NCI-H187 treated with DMSO at 0.1 percent for 48 hours (cell line): ENCODE measurements around the gene ZNF630.
"Not testable (repeated sequence)": the region's sequence is repeated elsewhere in the genome, so short reads cannot be mapped to it uniquely, and the experiment has no call there.

ENCODE experiments used
- DNase-seq: peaks from one replicate; lab custom pipeline; 2025; lab: John Stamatoyannopoulos, UW

Gene ZNF630

DNA sequence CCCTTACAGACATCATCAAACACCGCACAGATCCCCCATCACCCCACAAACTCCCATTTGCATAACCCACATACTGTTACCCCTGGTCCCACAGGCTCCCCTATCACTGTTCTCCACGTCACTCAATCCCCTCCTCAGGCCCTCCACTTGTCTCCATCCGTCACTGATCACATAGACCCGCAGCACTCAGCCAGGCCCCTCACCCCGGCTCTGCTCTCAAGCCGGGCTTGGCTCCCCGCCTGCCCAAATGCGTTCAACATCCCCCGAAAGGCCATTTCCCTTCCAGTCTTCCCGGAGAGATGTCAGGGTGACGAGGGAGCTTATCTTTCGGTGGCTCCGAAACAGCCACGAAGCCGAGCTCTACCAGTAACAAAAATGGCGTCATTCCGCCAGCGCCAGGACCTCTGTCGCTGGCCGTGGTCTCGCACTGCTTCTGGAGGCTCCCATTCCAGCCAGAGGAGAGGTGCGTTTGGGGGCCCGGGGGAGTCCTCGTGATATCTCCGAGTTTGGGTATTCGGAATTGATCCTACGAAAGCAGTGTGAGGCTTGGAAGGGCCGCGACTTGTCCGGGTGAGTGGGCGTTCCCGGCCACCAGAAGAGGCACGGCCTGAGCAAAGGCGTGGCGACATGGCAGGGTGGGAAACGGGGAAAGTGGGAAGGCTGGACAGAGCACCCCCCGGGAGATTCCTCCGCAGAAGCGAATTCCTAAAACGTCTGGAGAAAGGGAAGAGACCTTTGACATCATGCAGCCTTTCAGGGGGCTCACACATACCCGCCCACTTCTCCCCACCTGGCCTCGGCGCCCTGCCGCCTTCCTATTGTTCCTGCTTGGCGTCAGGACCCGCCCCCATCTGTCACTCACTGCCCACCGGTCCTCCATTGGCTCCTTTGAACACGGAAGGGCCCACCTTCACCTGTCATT lies at the start of gene ZNF630:
Gene ZNF630, minus strand, starts transcription at position 577 of the 922 bp plus-strand sequence. CDS start 4,754 bp downstream, outside the sequence.
- peak; percentile 5 for DNase-seq

GRCh38 chrX:48107717-48108116 lies 36.3 kb upstream of the ZNF630 start:
- DNase-seq, result no peak

DNA sequence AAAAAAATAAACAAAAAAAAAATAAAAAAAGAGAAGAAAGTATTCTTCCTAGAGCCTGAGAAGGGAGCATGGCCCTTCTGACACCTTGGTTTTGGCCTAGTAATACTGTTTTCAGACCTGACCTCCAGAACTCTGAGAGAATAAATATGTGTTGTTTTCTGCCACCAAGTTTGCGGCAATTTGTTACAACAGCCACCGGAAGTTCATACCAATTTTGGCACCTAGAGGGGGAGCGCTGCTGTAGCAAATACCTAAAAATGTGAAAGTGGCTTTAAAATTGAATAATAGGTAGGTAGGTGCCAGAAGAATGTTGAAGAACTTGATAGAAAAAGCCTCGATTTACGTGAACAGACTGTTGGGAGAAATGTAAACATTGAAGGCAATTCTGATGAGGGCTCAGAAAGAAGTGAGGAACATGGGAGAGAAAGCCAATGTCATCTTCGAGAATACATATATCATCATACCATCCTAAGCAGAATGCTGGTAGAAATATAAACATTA lies 31.5 kb upstream of the ZNF630 start:
- DNase-seq, result no peak

GRCh38 chrX:48101443-48101842 lies 30.0 kb upstream of the ZNF630 start:
- no peak for DNase-seq

DNA sequence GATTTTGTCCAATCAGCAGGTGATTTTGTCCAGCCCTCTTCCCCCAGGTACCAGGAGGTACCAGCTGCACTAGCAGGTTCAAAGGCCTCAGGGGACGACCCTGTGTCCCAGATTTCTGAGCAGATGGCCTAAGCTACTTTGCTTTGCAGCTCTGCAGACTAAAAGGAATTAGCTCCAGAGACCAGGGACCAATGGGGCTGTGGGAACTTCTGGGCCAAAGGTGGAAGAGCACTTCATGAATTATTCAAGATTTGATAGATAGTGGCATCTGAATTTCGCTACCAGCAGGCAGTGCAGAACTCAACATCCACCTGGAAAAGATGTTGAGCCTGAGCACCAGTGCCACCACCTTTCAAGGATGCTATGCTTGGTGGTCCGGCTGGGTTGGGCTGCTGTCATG lies 21.1 kb upstream of the ZNF630 start:
- not testable (repeated sequence) for DNase-seq

- no peak for DNase-seq
These were observed 18.7 kb upstream of the ZNF630 start for GRCh38 chrX:48090123-48090522.

GRCh38 chrX:48086082-48086481 lies 14.6 kb upstream of the ZNF630 start:
- DNase-seq, result no peak

DNA sequence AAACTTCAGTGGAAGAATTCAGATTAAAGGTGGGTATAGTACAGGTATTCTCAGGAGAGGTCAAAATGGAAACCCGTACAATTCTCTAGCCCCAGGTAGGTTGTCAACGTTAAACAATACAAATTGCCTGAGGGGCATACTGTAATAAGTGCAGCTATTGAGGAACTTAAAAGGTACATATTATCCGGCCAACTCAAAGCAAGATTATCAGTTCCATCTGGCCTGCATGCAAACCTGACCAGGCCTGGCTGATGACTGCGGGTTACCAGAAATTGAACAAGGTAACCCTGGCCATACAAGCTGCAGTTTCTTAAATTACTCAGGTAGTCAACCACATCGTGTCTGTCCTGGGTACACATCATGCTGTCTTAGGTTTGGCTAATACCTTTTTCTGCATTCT lies 12.3 kb upstream of the ZNF630 start:
- no peak for DNase-seq

- DNase-seq, result no peak
These were observed 11.8 kb upstream of the ZNF630 start for GRCh38 chrX:48083212-48083611.

DNA sequence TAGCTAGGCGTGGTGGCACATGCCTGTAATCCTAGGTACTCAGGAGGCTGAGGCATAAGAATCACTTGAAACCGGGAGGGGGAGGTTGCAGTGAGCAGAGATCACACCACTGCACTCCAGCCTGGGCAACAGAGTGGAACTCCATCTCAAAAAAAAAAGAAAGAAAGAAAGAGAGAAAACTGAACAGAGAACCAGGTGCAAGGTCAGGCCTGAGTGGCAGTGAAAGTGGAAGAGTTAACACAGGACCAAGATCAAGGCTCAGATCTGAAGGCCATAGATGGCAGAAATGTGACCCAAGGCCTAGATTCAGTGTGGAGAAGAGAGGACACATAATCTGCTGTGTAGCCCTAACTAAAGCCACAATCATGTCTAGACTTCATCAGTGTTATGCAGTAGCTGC lies 4.9 kb upstream of the ZNF630 start:
- no peak for DNase-seq

DNA sequence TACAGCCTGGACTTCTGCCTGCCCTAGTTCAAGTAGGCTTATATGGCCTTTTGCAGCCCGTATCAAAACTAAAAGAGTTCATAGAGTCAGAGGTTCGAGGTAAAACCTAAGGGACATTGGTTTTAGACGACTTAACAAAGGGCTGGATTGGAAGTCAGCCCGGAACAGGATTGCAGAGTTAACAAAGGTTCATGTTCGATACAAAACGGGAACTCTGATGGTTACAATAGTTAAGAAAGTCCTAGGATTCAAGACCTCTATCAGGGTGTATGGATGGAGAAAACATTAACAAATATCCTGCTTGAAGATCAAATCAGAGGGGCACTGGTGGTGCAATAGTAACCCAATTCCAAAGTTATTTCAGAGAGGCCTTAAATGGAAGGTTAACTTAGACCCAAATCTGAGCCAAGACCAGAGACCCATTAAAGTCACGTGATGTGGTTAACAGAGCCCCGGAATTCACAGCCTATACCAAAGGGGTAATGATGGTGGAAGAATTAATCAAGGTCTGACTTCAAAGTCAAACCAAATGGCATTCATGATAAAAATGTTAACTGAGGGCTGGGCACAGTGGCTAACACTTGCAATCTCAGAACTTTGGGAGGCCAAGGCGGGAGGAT lies 656 bp upstream of the ZNF630 start:
- DNase-seq, result no peak

DNA sequence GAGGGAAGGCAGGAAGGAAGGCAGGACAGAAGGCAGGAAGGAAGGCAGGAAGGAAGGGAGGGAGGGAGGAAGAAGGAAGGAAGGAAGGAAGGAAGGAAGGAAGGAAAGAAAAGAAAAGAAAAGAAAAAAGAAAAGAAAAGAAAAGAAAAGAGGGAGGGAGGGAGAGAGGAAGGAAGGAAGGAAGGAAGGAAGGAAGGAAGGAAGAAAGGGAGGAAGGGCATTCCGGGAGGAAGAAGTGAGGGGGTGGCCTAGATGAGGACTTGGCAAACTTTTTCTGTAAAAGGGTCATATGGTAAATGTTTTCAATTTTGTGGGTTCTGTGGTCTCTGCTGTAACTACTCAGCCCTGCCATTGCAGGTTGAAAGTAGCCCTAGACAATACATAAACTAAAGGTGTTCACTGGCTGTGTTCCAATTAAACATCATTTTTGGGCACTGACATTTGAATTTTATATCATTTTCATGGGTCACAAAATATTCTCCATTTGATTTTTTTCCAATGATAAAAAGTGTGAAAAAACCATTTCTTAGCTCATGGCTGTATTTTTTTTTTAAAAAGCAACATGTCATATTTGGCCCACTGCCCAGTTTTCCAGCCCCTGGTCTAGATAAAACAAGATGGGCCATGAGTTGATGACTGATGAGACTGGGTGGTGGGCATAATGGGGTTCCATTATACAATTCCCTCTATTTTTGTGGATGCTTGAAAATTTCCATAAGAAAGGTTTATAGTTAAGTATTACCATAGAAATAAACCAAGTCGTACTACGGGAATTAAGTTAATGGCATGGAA lies 3.1 kb downstream of the ZNF630 start:
- no peak for DNase-seq

GRCh38 chrX:48064261-48064660 lies 7.2 kb downstream of the ZNF630 start:
- DNase-seq, result no peak

DNA sequence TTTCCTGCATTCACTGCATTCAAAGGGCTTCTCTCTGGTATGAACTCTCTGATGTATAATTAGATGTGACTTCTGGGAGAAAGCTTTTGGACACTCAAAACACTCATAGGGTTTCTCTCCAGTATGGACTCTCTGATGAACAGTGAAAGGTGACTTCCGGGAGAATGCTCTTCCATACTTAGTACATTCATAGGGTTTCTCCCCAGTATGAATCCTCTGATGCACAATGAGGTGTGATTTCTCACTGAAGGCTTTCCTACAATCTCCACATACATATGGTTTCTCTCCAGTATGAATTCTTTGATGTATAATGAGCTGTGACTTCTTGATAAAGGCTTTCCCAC lies 12.2 kb downstream of the ZNF630 start:
- no peak for DNase-seq

GRCh38 chrX:48058621-48059295 lies 12.7 kb downstream of the ZNF630 start:
- DNase-seq, result no peak

DNA sequence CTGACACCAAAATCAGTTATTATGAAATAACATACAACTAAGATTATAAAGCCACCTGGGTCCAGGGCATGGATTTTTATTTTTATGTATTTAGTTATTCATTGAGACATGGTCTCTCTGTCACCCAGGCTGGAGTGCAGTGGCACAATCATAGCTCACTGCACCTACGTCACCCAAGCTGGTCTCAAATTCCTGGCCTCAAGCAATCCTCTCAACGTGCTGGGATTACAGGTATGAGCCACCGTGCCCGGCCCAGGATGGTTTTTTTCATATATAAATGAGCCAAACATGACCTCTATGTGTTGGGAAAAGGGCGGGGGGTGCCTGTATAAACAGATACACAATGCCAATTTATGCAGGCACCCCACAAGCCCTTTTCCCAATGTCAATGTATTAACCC lies 24.6 kb downstream of the ZNF630 start:
- DNase-seq, result no peak

- DNase-seq, result no peak
These were observed 25.8 kb downstream of the ZNF630 start for GRCh38 chrX:48045410-48046311.

- no peak for DNase-seq
These were observed 28.4 kb downstream of the ZNF630 start for GRCh38 chrX:48043056-48043455.

GRCh38 chrX:48035891-48036290 lies 35.5 kb downstream of the ZNF630 start:
- no peak for DNase-seq

- not testable (repeated sequence) for DNase-seq
These were observed 40.7 kb downstream of the ZNF630 start for GRCh38 chrX:48030641-48031173.

- no peak for DNase-seq
These were observed 41.2 kb downstream of the ZNF630 start for GRCh38 chrX:48030237-48030636.
